Stimulated activated CD8-positive, alpha-beta memory T cell treated with anti-CD3 and anti-CD28 coated beads, Interleukin-4, amount 100 ng/mL, for 48 hours (primary cell): ENCODE results near the gene CACNA1H.

Experiments
- DNase-seq: peaks from one replicate; pipeline ENCODE4 v3.0.0-alpha.2; 2020

The CACNA1H gene

GRCh38 chr16:1152651-1153259 lies at the start of gene CACNA1H:
CACNA1H (plus strand) TSS chr16:1153106; CDS start chr16:1153738, 632 bp downstream.
- peak; percentile 68 for DNase-seq

GRCh38 chr16:1103636-1103980 lies 49.3 kb upstream of the CACNA1H start:
- no peak for DNase-seq

- DNase-seq, result peak; percentile 69
Measured at GRCh38 chr16:1105888-1106620, 46.9 kb upstream of the CACNA1H start.

GRCh38 chr16:1106659-1107058 lies 46.2 kb upstream of the CACNA1H start:
- no peak for DNase-seq

- DNase-seq, result no peak
Measured at GRCh38 chr16:1107141-1107540, 45.8 kb upstream of the CACNA1H start.

- DNase-seq, result no peak
Measured at GRCh38 chr16:1107731-1108130, 45.2 kb upstream of the CACNA1H start.

GRCh38 chr16:1108299-1109252 lies 44.3 kb upstream of the CACNA1H start:
- DNase-seq, result no peak

- no peak for DNase-seq
Measured at GRCh38 chr16:1109648-1110047, 43.3 kb upstream of the CACNA1H start.

GRCh38 chr16:1112506-1113184 lies 40.3 kb upstream of the CACNA1H start:
- no peak for DNase-seq

GRCh38 chr16:1113489-1113888 lies 39.4 kb upstream of the CACNA1H start:
- no peak for DNase-seq

- DNase-seq, result no peak
Measured at GRCh38 chr16:1113889-1114526, 38.9 kb upstream of the CACNA1H start.

GRCh38 chr16:1116693-1117077 lies 36.2 kb upstream of the CACNA1H start:
- DNase-seq, result no peak

GRCh38 chr16:1117176-1117900 lies 35.6 kb upstream of the CACNA1H start:
- DNase-seq, result no peak

GRCh38 chr16:1117926-1118325 lies 35.0 kb upstream of the CACNA1H start:
- DNase-seq, result no peak

GRCh38 chr16:1119129-1119528 lies 33.8 kb upstream of the CACNA1H start:
- DNase-seq, result no peak

GRCh38 chr16:1119766-1120576 lies 32.9 kb upstream of the CACNA1H start:
- DNase-seq, result no peak

- no peak for DNase-seq
Measured at GRCh38 chr16:1120577-1120941, 32.3 kb upstream of the CACNA1H start.

- DNase-seq, result no peak
Measured at GRCh38 chr16:1121009-1121408, 31.9 kb upstream of the CACNA1H start.

GRCh38 chr16:1121601-1122397 lies 31.1 kb upstream of the CACNA1H start:
- no peak for DNase-seq

GRCh38 chr16:1122398-1122765 lies 30.5 kb upstream of the CACNA1H start:
- DNase-seq, result no peak
